Measurements from ENCODE around the gene TFAP2C.

TFAP2C gene

GRCh38 chr20:56634735-56635385 lies 5.8 kb downstream of the TFAP2C start:
- no peak for DNase-seq (ENCODE audit: low spot score)
- TF ChIP-seq CTCF (IDR thresholded peaks at IDR 0.05; ENCODE audit: extremely low read depth, insufficient read depth, missing control alignments), result no peak
- in situ Hi-C loops (cut with MboI; ENCODE audit: low pct_unique_long_range_greater_than_20kb, low sequenced_read_pairs, unreplicated experiment), result no loop called here

- DNase-seq (ENCODE audit: low spot score), result no peak
- TF ChIP-seq CTCF (IDR thresholded peaks at IDR 0.05; ENCODE audit: extremely low read depth, insufficient read depth, missing control alignments), result no peak
- in situ Hi-C loops (cut with MboI; ENCODE audit: low pct_unique_long_range_greater_than_20kb, low sequenced_read_pairs, unreplicated experiment), result no loop called here
Observed at GRCh38 chr20:56636716-56637115, 7.6 kb downstream of the TFAP2C start.

GRCh38 chr20:56637576-56637975 lies 8.5 kb downstream of the TFAP2C start:
- no peak for DNase-seq (ENCODE audit: low spot score)
- in situ Hi-C loops (cut with MboI; ENCODE audit: low pct_unique_long_range_greater_than_20kb, low sequenced_read_pairs, unreplicated experiment), result no loop called here
- TF ChIP-seq CTCF (IDR thresholded peaks at IDR 0.05; ENCODE audit: extremely low read depth, insufficient read depth, missing control alignments), result no peak

GRCh38 chr20:56646599-56646998 lies 17.5 kb downstream of the TFAP2C start:
- no peak for DNase-seq (ENCODE audit: low spot score)
- no peak for TF ChIP-seq CTCF (IDR thresholded peaks at IDR 0.05; ENCODE audit: extremely low read depth, insufficient read depth, missing control alignments)
- in situ Hi-C loops (cut with MboI; ENCODE audit: low pct_unique_long_range_greater_than_20kb, low sequenced_read_pairs, unreplicated experiment), result no loop called here

GRCh38 chr20:56653211-56653610 lies 24.1 kb downstream of the TFAP2C start:
- in situ Hi-C loops (cut with MboI; ENCODE audit: low pct_unique_long_range_greater_than_20kb, low sequenced_read_pairs, unreplicated experiment), result no loop called here
- DNase-seq (ENCODE audit: low spot score), result no peak
- no peak for TF ChIP-seq CTCF (IDR thresholded peaks at IDR 0.05; ENCODE audit: extremely low read depth, insufficient read depth, missing control alignments)

GRCh38 chr20:56656632-56657031 lies 27.5 kb downstream of the TFAP2C start:
- no peak for DNase-seq (ENCODE audit: low spot score)
- in situ Hi-C loops (cut with MboI; ENCODE audit: low pct_unique_long_range_greater_than_20kb, low sequenced_read_pairs, unreplicated experiment), result no loop called here
- no peak for TF ChIP-seq CTCF (IDR thresholded peaks at IDR 0.05; ENCODE audit: extremely low read depth, insufficient read depth, missing control alignments)
